Peyer's patch (tissue), 4 donors: ENCODE results near the gene P2RY11. TPM values are rescaled to one million over a fixed set of nuclear protein-coding genes. Genes with fewer than 3 reads are reported as not detected.

ENCODE experiments used
- DNase-seq, 3 donors: peaks; one replicate each; pipeline ENCODE4 v3.0.0-alpha.2; 2017 to 2019
- H3K27ac ChIP-seq, 4 donors: fragments of 200-600 bp; sonication (generic); one replicate each; pipeline ENCODE4 v1.5.1; 2016 to 2019
- H3K27me3 ChIP-seq, 2 donors: fragments of 200-600 bp; sonication (generic); one replicate each; pipeline ENCODE4 v1.5.1; 2019
- H3K36me3 ChIP-seq, 3 donors: fragments of 200-600 bp; sonication (generic); one replicate each; pipeline ENCODE4 v1.5.1; 2016 to 2019
- H3K4me1 ChIP-seq, 4 donors: fragments of 200-600 bp; sonication (generic); one replicate each; pipeline ENCODE4 v1.5.1; 2016 to 2019
- H3K4me3 ChIP-seq, 4 donors: fragments of 200-600 bp; sonication (generic); 1 replicate in 3 of 4; 2 replicates in 1 of 4; pipeline ENCODE4 v1.5.1; 2016 to 2019; ENCODE audit warnings: mild to moderate bottlenecking in 1 of 4
- H3K9me3 ChIP-seq, 4 donors: fragments of 200-600 bp; sonication (generic); one replicate each; pipeline ENCODE4 v1.5.1; 2016 to 2019; ENCODE audit warnings: mild to moderate bottlenecking in 1 of 4
- POLR2A ChIP-seq, 2 donors: fragments of 450-650 bp; IDR thresholded peaks; one replicate each; pipeline ENCODE4 v1.5.1; 2017; ENCODE audit warnings: antibody characterized with exemption in 2 of 2, mild to moderate bottlenecking in 2 of 2, moderate library complexity in 2 of 2
- total RNA-seq, 4 donors: library from RNA; depleted of rRNA; stranded (reverse); fragments of >200 nt; gene quantifications; one replicate each; pipeline ENCODE4 v1.1.0, GENCODE V29; 2016
- TF ChIP-seq, protein P1 (sequence below), 6 experiments: fragments of 450-650 bp in 4 of 6; fragments of 200-600 bp in 2 of 6; sonication (generic) in 1 of 6; IDR thresholded peaks; one replicate each; pipeline ENCODE4 v1.5.1; 2017 to 2019; ENCODE audit warnings: antibody characterized with exemption in 6 of 6, mild to moderate bottlenecking in 3 of 6, moderate library complexity in 1 of 6

P2RY11 gene
- total RNA-seq, 4 donors from 2014 or later: 7.0 to 21.5 (median 11.6) TPM

- Histone ChIP-seq H3K27ac (peak overlapping the region; percentile 73 to 94 (median 80)), H3K9me3 (no peaks in the 10 kb centered on the region), H3K4me1 (peaks cover 0 to 39% (median 23%) of the 10 kb centered on the region in 4 donors), H3K27me3 (no peaks in the 10 kb centered on the region), H3K4me3 (peak overlapping the region in 1 of 4 donors; percentile 16), H3K36me3 (peaks cover 0 to 4% (median 0%) of the 10 kb centered on the region in 3 donors)
- TF ChIP-seq, protein P1, sequence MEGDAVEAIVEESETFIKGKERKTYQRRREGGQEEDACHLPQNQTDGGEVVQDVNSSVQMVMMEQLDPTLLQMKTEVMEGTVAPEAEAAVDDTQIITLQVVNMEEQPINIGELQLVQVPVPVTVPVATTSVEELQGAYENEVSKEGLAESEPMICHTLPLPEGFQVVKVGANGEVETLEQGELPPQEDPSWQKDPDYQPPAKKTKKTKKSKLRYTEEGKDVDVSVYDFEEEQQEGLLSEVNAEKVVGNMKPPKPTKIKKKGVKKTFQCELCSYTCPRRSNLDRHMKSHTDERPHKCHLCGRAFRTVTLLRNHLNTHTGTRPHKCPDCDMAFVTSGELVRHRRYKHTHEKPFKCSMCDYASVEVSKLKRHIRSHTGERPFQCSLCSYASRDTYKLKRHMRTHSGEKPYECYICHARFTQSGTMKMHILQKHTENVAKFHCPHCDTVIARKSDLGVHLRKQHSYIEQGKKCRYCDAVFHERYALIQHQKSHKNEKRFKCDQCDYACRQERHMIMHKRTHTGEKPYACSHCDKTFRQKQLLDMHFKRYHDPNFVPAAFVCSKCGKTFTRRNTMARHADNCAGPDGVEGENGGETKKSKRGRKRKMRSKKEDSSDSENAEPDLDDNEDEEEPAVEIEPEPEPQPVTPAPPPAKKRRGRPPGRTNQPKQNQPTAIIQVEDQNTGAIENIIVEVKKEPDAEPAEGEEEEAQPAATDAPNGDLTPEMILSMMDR (IDR thresholded peaks at IDR 0.05): no peak
- TF ChIP-seq POLR2A (IDR thresholded peaks at IDR 0.05): no peak
- DNase-seq: peak in 2 of 3 donors; percentile 74 to 77
Observed at GRCh38 chr19:10102787-10103236, 8.7 kb upstream of the P2RY11 start.

DNA sequence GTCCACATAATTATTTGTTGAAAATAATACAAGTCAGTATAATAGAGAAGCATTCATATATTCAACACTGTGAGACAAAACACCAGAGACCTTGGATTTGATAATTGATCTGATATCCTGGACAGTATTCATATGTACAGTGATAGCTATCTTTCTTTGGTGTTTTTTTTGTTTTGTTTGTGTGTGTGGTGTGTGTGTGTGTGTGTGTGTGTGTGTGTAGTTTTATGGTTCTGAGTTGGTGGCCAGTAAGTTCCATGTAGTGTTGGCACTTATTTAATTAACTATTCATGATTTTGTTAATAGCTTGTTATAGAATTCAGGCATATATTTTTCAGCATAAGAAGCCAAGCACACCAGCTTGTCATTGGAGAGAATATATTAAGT lies 7.4 kb upstream of the P2RY11 start:
- peaks cover 0 to 17% (median 0%) of the 10 kb centered on the region in 3 donors for H3K36me3 ChIP-seq
- peaks cover 0 to 43% (median 24%) of the 10 kb centered on the region in 4 donors for H3K4me1 ChIP-seq
- no peaks in the 10 kb centered on the region for H3K9me3 ChIP-seq
- peak overlapping the region; percentile 84 to 94 (median 88) for H3K27ac ChIP-seq
- no peak for TF ChIP-seq POLR2A (IDR thresholded peaks at IDR 0.05)
- TF ChIP-seq, protein P1 (IDR thresholded peaks at IDR 0.05): no peak
- no peak for DNase-seq
- H3K27me3 ChIP-seq: no peaks in the 10 kb centered on the region
- no peak overlapping the region for H3K4me3 ChIP-seq

- peak in 2 of 3 donors; percentile 86 to 92 for DNase-seq
Observed at GRCh38 chr19:10104665-10105508, 6.6 kb upstream of the P2RY11 start.

GRCh38 chr19:10105509-10106099 lies 5.9 kb upstream of the P2RY11 start:
- TF ChIP-seq POLR2A (IDR thresholded peaks at IDR 0.05): no peak
- TF ChIP-seq, protein P1 (IDR thresholded peaks at IDR 0.05): no peak
- H3K27me3 ChIP-seq: no peaks in the 10 kb centered on the region
- H3K27ac ChIP-seq: peak overlapping the region; percentile 84 to 92 (median 88)
- H3K36me3 ChIP-seq: peaks cover 0 to 32% (median 0%) of the 10 kb centered on the region in 3 donors
- H3K9me3 ChIP-seq: no peaks in the 10 kb centered on the region
- peak in 2 of 3 donors; percentile 44 to 70 for DNase-seq
- peak overlapping the region; percentile 72 to 86 (median 80) for H3K4me3 ChIP-seq
- H3K4me1 ChIP-seq: peaks cover 0 to 48% (median 24%) of the 10 kb centered on the region in 4 donors

More at GRCh38 chr19:10104665-10105508, 6.6 kb upstream of the P2RY11 start:
- peak overlapping the region; percentile 84 to 94 (median 88) for H3K27ac ChIP-seq
- peaks cover 0 to 43% (median 24%) of the 10 kb centered on the region in 4 donors for H3K4me1 ChIP-seq
- H3K9me3 ChIP-seq: no peaks in the 10 kb centered on the region
- TF ChIP-seq, protein P1 (IDR thresholded peaks at IDR 0.05): no peak
- peak in 1 of 2 donors; percentile 24 for TF ChIP-seq POLR2A (IDR thresholded peaks at IDR 0.05)
- peaks cover 0 to 25% (median 0%) of the 10 kb centered on the region in 3 donors for H3K36me3 ChIP-seq
- no peak overlapping the region for H3K4me3 ChIP-seq
- no peaks in the 10 kb centered on the region for H3K27me3 ChIP-seq

DNA sequence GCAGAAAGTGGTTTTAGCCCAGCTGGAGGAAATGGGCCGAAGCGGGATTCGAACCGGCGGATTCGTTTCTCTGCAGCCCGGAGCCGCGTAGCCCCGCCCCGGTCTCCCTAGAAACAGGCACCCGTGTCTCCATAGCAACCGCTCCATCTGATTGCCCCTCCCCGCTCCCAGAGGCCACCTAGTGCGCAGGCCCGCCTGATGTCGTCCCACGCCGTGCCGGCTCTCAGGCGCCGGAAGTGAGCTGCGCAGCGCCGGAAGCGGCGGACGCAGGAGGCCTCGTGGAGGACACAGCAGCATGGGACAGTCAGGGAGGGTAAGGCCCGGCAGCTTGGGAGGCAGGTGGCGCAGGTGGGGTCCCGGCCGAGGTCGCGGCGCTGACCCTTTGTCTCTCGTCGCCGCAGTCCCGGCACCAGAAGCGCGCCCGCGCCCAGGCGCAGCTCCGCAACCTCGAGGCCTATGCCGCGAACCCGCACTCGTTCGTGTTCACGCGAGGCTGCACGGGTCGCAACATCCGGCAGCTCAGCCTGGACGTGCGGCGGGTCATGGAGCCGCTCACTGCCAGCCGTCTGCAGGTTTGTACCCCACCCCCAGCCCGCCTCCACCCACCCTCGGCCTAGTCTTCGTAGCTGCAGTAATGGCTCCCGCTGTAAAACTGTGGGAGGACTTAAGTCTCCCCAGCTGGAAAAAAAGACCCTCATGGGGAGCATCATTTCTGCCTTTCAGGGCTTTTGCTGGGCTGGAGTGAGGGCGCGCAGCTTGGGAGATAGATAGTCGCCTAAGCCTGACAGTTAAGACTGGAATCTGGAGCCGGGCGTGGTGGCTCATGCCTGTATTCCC lies 5.2 kb upstream of the P2RY11 start, which contains the start of gene PPAN:
PPAN (plus strand) TSS at position 263 of the 837 bp plus-strand sequence; CDS start at position 296, 33 bp downstream.
- H3K27me3 ChIP-seq: no peaks in the 10 kb centered on the region
- H3K4me1 ChIP-seq: peaks cover 0 to 55% (median 25%) of the 10 kb centered on the region in 4 donors
- peaks cover 0 to 39% (median 0%) of the 10 kb centered on the region in 3 donors for H3K36me3 ChIP-seq
- no peaks in the 10 kb centered on the region for H3K9me3 ChIP-seq
- H3K27ac ChIP-seq: peak within 1 kb of the TSS; percentile 84 to 92 (median 88)
- TF ChIP-seq, protein P1 (IDR thresholded peaks at IDR 0.05): no peak
- peak; percentile 30 to 32 for TF ChIP-seq POLR2A (IDR thresholded peaks at IDR 0.05)
- peak; percentile 95 to 100 (median 99) for DNase-seq
- peak within 1 kb of the TSS; percentile 72 to 86 (median 80) for H3K4me3 ChIP-seq
